Progenitor cell of endocrine pancreas (in vitro differentiated cells): ENCODE measurements around the gene PPFIA1. TPM values are rescaled to one million over a fixed set of nuclear protein-coding genes. Genes with fewer than 3 reads are reported as not detected.

Experiments
- DNase-seq: peaks from one replicate; pipeline ENCODE4 v3.0.0; 2021; ENCODE audit warnings: low spot score; ENCODE audit not compliant: unreplicated experiment
- H3K27ac Mint-ChIP-seq: 2 replicates; pipeline ENCODE4 v1.8.0; 2021; ENCODE audit warnings: mild to moderate bottlenecking, moderate library complexity, mixed read lengths
- H3K27me3 Mint-ChIP-seq: 2 replicates; pipeline ENCODE4 v1.8.0; 2021; ENCODE audit warnings: mixed read lengths
- H3K36me3 Mint-ChIP-seq: 2 replicates; pipeline ENCODE4 v1.8.0; 2022; ENCODE audit warnings: mixed read lengths; ENCODE audit not compliant: insufficient read depth
- H3K4me1 Mint-ChIP-seq: 2 replicates; pipeline ENCODE4 v1.8.0; 2021; ENCODE audit warnings: low read depth, mixed read lengths
- H3K4me3 Mint-ChIP-seq: 2 replicates; pipeline ENCODE4 v1.8.0; 2021; ENCODE audit warnings: low read depth, mild to moderate bottlenecking, moderate library complexity, mixed read lengths
- H3K9me3 Mint-ChIP-seq: 2 replicates; pipeline ENCODE4 v1.8.0; 2021; ENCODE audit warnings: low read depth, mixed read lengths
- CTCF ChIP-seq: fragments of 200-600 bp; sonication (generic); IDR thresholded peaks from one replicate; pipeline ENCODE4 v1.5.0; 2021; ENCODE audit warnings: antibody characterized with exemption, mild to moderate bottlenecking; ENCODE audit not compliant: unreplicated experiment
- total RNA-seq: library from RNA; stranded (reverse); gene quantifications from 2 replicates; pipeline ENCODE4 v1.2.1, GENCODE V29; 2021

PPFIA1 gene
- total RNA-seq, 1 donor from 2014 or later = 70.8 TPM

- no peak for DNase-seq
- H3K9me3 Mint-ChIP-seq = no peaks in the 10 kb centered on the region
- peaks cover 28% of the 10 kb centered on the region for H3K36me3 Mint-ChIP-seq
Observed at GRCh38 chr11:70377645-70378044, 107.2 kb downstream of the PPFIA1 start.

GRCh38 chr11:70378506-70379134 is 108.1 kb downstream of the PPFIA1 start:
- Mint-ChIP-seq H3K27me3 (no peaks in the 10 kb centered on the region), H3K9me3 (no peaks in the 10 kb centered on the region), H3K4me3 (no peak overlapping the region), H3K36me3 (peaks cover 20% of the 10 kb centered on the region), H3K27ac (no peak overlapping the region), H3K4me1 (no peaks in the 10 kb centered on the region)
- no peak for DNase-seq
- no peak for TF ChIP-seq CTCF

More at GRCh38 chr11:70377645-70378044, 107.2 kb downstream of the PPFIA1 start:
- Mint-ChIP-seq H3K4me1 (no peaks in the 10 kb centered on the region), H3K27ac (no peak overlapping the region), H3K27me3 (no peaks in the 10 kb centered on the region), H3K4me3 (no peak overlapping the region)
- no peak for TF ChIP-seq CTCF

- no peak for TF ChIP-seq CTCF
- peaks cover 19% of the 10 kb centered on the region for H3K36me3 Mint-ChIP-seq
- DNase-seq = no peak
- H3K27ac Mint-ChIP-seq = peak overlapping the region; percentile 59
- H3K27me3 Mint-ChIP-seq = no peaks in the 10 kb centered on the region
- no peaks in the 10 kb centered on the region for H3K9me3 Mint-ChIP-seq
- H3K4me3 Mint-ChIP-seq = no peak overlapping the region
- no peaks in the 10 kb centered on the region for H3K4me1 Mint-ChIP-seq
Observed at GRCh38 chr11:70381350-70381749, 110.9 kb downstream of the PPFIA1 start.

DNA sequence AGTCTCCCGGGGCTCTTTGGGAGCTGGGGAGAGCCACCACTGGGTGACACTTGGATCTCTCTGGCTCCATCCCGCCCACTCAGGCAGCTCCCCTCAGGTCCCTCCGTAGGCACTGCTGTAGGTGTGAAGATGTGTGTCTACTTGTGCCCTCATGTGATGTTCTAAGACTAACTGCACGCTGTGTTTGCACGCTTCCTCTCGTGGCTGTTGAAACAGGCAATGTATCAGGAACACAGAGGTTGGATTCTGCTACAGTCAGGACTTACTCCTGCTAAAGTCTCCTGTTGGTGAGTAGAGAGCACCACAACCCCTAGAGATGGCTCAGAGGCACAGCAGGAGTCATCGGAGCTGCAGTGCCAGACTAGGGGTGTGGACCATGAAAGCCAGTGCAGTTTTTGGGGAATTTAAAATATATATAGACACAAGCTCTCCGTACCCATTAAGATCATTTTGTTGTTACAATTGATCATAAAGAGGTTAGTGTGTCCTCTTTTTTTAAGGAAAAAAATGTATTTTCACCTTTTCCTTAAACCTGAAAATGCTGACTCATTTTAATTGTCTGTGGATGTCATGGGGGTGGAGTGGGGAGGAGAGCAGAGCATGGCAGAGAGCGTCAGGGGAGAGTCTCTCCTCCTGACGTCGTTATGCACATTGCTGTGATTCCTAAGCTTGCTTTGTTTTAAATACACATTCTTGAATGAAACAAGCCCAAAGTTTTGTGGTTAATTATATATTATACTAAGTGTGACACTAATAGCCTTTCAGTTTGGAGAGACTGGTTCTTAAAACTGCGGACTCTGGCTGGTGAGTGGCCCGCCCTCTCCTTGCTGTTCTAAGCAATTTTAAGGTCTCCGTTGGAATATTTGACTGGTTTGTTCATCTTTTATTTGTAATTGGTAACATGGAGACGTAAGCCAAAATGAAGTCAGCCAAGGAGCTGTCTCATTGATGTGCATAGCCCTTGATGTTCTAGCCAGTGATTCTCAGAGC is 111.7 kb downstream of the PPFIA1 start:
- Mint-ChIP-seq H3K4me3 (no peak overlapping the region), H3K4me1 (no peaks in the 10 kb centered on the region), H3K9me3 (no peaks in the 10 kb centered on the region), H3K27me3 (no peaks in the 10 kb centered on the region), H3K27ac (peak overlapping the region; percentile 59), H3K36me3 (peaks cover 15% of the 10 kb centered on the region)
- no peak for TF ChIP-seq CTCF
- DNase-seq = no peak
